Vagina (tissue), 2 donors: ENCODE measurements around the gene FAM117B.

ENCODE experiments used
- POLR2A ChIP-seq, 2 donors: fragments of 450-650 bp; IDR thresholded peaks; one replicate each; pipeline ENCODE4 v1.6.1; 2017; ENCODE audit warnings: antibody characterized with exemption in 2 of 2, mild to moderate bottlenecking in 2 of 2, moderate library complexity in 2 of 2
- TF ChIP-seq, protein P1 (sequence below), 3 experiments: fragments of 450-650 bp in 2 of 3; fragments of 200-600 bp in 1 of 3; sonication (generic) in 1 of 3; IDR thresholded peaks; one replicate each; pipeline ENCODE4 v1.5.1; 2017 to 2019; ENCODE audit warnings: antibody characterized with exemption in 3 of 3, mild to moderate bottlenecking in 2 of 3, moderate library complexity in 2 of 3

DNA sequence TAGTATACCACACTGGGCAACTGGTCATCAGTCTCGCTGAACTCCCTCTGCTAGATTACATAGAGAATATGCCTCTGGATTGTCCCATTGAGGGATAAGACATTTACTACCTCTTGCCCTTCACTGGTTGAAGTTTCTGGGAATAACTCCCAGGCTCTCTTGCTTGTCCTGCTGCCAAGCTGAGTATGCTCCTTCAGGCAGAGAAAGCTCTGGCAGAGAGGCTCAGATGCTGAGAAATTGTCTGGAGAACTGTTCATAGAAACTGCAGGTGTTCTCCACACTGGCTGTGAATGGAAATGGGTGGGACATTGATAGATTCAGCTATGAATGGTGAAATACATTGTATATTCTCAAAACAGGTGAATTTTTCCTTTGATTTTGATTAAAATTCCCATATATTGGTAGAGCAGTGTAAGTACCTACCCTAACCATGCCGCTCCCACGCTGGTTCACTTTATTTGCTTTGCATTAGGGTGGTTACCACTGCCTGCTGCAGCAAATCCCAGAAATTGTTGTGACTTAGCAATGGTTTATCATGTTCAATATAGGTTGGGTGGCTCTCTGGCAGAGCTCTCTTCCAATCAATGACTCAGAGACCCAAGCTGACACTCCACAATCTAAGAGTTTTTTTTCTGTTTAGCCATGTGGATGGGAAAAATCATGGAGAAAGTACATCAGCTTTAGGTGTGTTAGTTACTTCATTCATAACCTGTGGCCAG is 36.7 kb downstream of the FAM117B start:
- TF ChIP-seq, protein P1, sequence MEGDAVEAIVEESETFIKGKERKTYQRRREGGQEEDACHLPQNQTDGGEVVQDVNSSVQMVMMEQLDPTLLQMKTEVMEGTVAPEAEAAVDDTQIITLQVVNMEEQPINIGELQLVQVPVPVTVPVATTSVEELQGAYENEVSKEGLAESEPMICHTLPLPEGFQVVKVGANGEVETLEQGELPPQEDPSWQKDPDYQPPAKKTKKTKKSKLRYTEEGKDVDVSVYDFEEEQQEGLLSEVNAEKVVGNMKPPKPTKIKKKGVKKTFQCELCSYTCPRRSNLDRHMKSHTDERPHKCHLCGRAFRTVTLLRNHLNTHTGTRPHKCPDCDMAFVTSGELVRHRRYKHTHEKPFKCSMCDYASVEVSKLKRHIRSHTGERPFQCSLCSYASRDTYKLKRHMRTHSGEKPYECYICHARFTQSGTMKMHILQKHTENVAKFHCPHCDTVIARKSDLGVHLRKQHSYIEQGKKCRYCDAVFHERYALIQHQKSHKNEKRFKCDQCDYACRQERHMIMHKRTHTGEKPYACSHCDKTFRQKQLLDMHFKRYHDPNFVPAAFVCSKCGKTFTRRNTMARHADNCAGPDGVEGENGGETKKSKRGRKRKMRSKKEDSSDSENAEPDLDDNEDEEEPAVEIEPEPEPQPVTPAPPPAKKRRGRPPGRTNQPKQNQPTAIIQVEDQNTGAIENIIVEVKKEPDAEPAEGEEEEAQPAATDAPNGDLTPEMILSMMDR (IDR thresholded peaks at IDR 0.05): no peak
- no peak for TF ChIP-seq POLR2A (IDR thresholded peaks at IDR 0.05)
